Kidney epithelial cell (primary cell): ENCODE results near the gene RNF214. TPM values are rescaled to one million over a fixed set of nuclear protein-coding genes. Genes with fewer than 3 reads are reported as not detected.
"Not testable (repeated sequence)": the region's sequence is repeated elsewhere in the genome, so short reads cannot be mapped to it uniquely, and the experiment has no call there.

Source experiments
- DNase-seq: peaks from one replicate; pipeline ENCODE4 v3.0.0-alpha.2; 2010; ENCODE audit warnings: low read depth
- H3K27me3 ChIP-seq: 2 replicates; pipeline ENCODE4 v1.6.0; 2011; ENCODE audit warnings: low read length; ENCODE audit not compliant: control insufficient read depth, insufficient read depth
- H3K36me3 ChIP-seq: 2 replicates; pipeline ENCODE4 v1.5.1; 2011; ENCODE audit warnings: low read length; ENCODE audit not compliant: control insufficient read depth, insufficient read depth
- H3K4me3 ChIP-seq: 2 replicates; pipeline ENCODE4 v1.5.1; 2011; ENCODE audit warnings: low read depth, mild to moderate bottlenecking, control low read depth, low read length
- CTCF ChIP-seq: IDR thresholded peaks from 2 replicates; pipeline ENCODE4 v1.5.1; 2011; ENCODE audit warnings: mild to moderate bottlenecking, moderate library complexity, low read length, control low read depth, inconsistent platforms; ENCODE audit not compliant: insufficient read depth, poor library complexity, severe bottlenecking
- total RNA-seq: library from RNA; depleted of rRNA; stranded (reverse); fragments of >200 nt; gene quantifications from 2 replicates; pipeline ENCODE4 v1.2.3, GENCODE V29; 2015

The RNF214 gene
- total RNA-seq, 1 donor from 2014 or later: 11.7 TPM

DNA sequence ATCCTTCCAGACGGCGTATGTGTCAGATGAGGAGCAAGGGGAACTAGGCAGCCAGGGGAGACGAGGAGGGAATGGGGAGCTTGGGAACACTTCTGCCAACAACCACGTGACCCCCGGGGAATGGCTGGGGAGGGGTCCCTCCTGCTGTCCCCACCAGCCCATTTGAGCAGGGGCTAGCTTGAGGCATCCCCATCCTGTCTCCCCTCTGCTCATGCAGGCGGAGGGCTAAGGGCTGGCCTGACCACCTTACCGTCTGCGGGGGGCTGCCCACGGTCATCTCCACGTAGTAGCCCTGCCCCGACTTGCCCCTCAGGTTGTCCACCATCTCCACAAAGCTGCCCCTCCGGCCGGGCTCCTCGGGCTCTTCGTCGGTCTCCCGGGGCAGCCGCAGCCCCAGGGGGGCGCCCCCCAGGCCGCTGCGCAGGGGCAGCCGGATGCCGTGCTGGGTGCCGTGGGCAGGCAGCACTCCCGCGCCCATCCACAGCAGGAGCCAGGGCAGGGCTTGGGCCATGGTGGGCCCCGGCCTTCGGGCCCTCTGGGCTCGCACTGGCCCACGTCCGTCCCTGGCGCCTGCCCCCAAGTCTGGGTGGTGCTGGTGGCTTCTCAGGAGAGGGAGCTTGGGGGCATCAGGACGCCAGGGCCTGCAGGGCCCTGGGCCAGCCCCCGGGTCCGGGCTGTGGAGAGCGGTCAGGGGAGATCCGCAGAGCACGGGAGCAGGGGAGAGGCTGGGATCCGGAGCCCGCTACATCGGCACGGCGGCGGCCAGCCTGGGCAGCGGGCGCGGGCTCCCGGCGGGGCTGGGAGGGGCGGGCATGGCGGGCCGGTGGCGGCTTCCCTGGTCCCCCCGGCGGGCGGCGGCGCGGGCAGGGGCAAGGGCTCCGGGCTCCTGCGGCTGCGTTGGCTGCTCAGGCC lies 83.1 kb downstream of the RNF214 start:
- DNase-seq: no peak
- peak overlapping the region; percentile 82 for H3K4me3 ChIP-seq
- no peaks in the 10 kb centered on the region for H3K27me3 ChIP-seq
- no peak for TF ChIP-seq CTCF
- H3K36me3 ChIP-seq: no peaks in the 10 kb centered on the region

DNA sequence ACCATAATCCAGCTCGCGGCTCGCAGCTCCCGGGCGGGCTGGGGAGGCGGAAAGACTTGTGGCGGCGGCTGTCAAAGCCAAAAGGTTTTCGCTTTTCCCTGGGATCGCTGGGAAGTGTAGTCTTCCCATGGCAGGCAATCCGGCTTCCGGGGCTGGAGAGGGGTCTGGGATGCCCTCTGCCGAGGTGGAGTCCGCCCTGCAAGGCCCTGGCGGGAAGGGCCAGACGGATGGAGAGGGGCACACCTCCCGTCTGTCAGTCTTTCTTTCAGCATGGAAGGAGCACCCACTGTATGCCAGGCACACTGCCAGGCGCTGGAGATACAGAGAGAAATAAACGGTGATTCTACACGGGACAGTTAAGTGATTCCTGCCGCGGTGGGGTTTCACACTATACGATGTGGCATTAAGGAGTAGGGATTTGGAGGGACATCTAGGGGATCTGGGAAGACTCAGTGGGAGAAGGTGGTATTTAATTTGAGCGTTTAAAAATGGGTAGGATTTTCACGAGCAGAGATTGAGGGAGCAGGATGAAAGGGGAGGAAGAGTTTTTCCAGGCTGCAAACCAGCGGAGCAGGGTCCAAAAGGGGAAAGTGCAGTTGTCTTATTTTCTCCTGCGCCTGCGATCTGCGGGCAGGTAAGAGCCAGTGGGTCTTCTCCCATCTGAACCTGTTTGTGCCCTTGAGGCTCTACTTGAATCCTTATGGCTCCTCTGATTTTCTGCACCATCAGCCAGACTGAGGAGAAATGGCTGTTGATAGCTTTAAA lies 83.9 kb downstream of the RNF214 start, which contains the start of gene BACE1:
TSS of gene BACE1 (minus strand) at position 60 of the 765 bp plus-strand sequence. CDS start 461 bp downstream, outside the sequence.
- Histone ChIP-seq H3K27me3 (no peaks in the 10 kb centered on the region), H3K4me3 (peak within 1 kb of the TSS; percentile 82), H3K36me3 (no peaks in the 10 kb centered on the region)
- peak; percentile 54 for TF ChIP-seq CTCF
- peak; percentile 50 for DNase-seq

DNA sequence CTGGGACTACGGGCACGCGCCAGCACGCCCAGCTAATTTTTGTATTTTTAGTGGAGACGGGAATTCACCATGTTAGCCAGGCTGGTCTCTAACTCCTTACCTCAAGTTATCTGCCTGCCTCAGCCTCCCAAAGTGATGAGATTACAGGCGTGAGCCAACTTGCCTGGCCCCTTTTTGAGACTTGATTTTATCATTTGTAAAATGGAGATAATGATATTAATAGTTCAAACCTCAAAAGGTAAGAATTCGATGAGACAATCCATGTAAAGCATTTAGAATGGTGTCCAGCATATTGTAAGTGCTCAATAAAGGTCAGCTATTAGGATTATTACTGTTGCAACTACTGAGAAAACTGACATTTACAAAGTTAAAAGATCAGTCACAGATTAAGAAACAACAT lies 86.3 kb downstream of the RNF214 start:
- no peaks in the 10 kb centered on the region for H3K27me3 ChIP-seq
- H3K36me3 ChIP-seq: no peaks in the 10 kb centered on the region
- DNase-seq: no peak
- TF ChIP-seq CTCF: no peak
- H3K4me3 ChIP-seq: no peak overlapping the region

DNA sequence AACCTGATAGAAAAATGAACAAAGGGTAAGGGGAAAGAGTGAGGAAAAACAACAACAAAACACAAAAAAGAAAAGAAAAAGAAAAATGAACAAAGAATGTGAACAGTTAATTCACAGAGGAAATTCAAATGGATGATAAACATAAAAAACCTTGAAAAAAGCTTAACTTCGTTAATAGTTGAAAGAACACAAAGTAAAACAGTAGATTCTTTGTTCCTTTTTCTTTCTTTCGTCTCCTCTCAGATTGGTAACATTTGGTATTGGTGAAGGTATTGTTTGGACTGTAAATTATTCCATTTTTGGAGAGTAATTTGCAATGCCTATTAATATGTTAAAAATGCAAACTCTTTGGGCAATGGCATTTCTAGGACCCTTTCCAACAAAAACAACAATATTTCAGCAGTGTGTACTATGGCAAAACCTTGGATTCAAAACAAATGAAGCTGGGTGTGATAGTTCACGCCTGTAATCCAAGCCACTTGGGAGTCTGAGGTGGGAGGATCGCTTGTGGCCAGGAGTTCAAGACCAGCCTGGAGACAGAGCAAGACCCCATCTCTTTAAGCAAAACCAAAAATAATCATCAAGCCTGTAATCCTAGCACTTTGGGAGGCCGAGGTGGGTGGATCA lies 86.9 kb downstream of the RNF214 start:
- DNase-seq: no peak
- no peaks in the 10 kb centered on the region for H3K27me3 ChIP-seq
- no peaks in the 10 kb centered on the region for H3K36me3 ChIP-seq
- no peak overlapping the region for H3K4me3 ChIP-seq
- no peak for TF ChIP-seq CTCF

- peak overlapping the region; percentile 69 for H3K4me3 ChIP-seq
- not testable (repeated sequence) for DNase-seq, H3K36me3 ChIP-seq, H3K27me3 ChIP-seq
These were observed 94.7 kb downstream of the RNF214 start for GRCh38 chr11:117327255-117327566.

GRCh38 chr11:117327567-117328374 lies 95.3 kb downstream of the RNF214 start, which contains the start of gene CEP164:
CEP164 (plus strand) TSS chr11:117327854; CDS start chr11:117338587, 10,733 bp downstream.
- no peaks in the 10 kb centered on the region for H3K27me3 ChIP-seq
- no peak for TF ChIP-seq CTCF
- H3K4me3 ChIP-seq: peak within 1 kb of the TSS; percentile 69
- DNase-seq: peak; percentile 93
- H3K36me3 ChIP-seq: no peaks in the 10 kb centered on the region
